Measurements from ENCODE around the gene TP53BP2. TPM values are rescaled to one million over a fixed set of nuclear protein-coding genes. Genes with fewer than 3 reads are reported as not detected.
"Not testable (repeated sequence)": the region's sequence is repeated elsewhere in the genome, so short reads cannot be mapped to it uniquely, and the experiment has no call there.

TP53BP2 gene
- total RNA-seq, 1 experiment from 2014 or later, result 22.3 TPM

DNA sequence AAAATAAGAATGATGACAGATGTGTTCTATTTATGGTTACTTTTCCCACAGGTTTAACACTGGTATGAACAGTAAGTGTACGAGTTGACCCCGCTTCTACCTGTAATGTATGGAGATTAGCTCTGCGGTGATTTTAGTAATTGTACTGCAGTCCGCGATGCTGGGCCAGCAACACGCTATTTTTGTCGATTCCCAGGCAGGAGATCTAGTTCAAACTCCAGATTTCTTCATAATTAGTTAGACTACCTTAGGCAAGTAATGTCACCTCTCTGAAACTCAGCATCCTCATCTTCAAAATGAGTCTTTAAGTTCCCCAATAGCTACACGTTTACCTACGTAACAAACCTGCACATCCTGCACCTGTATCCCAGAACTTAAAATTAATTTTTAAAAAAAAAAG is 21.5 kb downstream of the TP53BP2 start:
- no peak for DNase-seq
- Histone ChIP-seq H3K9me3 (no peaks in the 10 kb centered on the region), H3K27me3 (no peaks in the 10 kb centered on the region), H3K4me3 (no peak overlapping the region), H3K36me3 (no peaks in the 10 kb centered on the region; the same call in 1 of the 2 replicates)

DNA sequence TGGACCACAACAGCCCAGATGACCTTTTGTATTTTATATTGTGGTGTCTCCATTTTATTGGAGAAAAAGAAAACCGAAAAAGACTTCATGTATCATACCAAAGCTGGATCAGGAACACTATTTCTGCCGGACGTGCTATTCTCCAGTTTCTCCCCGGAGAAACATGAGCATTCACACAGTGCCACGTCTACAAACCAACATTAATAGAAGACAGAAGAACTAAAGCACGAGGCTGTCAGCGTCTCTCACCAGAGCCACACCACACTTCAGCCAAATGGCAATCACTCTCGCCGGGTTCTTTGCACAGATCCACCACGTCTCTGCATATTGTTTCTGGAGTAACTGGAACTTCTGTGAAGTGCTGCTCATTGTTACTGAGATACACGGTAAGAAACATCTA is 24.8 kb downstream of the TP53BP2 start:
- Histone ChIP-seq H3K4me3 (no peak overlapping the region), H3K36me3 (peaks cover 2% of the 10 kb centered on the region; the same call in 1 of the 2 replicates), H3K27me3 (no peaks in the 10 kb centered on the region), H3K9me3 (no peaks in the 10 kb centered on the region)
- no peak for DNase-seq

DNA sequence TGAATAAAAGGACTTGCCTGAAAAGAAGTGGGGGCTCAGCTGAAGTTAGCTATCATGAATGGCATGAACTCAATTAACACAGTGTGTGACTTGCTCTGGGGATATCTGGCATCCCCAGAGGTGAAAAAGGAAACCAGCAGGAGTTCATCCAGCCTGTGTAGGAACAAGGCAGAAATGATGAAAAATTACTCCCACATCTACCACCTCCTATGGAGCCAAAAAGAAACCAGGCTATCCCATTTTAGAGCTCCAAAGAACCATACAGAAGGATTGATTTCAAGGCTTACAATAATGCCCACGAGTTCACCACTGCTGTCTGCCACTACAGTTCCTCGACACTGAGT is 25.3 kb downstream of the TP53BP2 start:
- H3K4me3 ChIP-seq, result no peak overlapping the region
- no peaks in the 10 kb centered on the region for H3K9me3 ChIP-seq
- H3K27me3 ChIP-seq, result no peaks in the 10 kb centered on the region
- no peak for DNase-seq
- peaks cover 6% of the 10 kb centered on the region; the same call in 1 of the 2 replicates for H3K36me3 ChIP-seq

DNA sequence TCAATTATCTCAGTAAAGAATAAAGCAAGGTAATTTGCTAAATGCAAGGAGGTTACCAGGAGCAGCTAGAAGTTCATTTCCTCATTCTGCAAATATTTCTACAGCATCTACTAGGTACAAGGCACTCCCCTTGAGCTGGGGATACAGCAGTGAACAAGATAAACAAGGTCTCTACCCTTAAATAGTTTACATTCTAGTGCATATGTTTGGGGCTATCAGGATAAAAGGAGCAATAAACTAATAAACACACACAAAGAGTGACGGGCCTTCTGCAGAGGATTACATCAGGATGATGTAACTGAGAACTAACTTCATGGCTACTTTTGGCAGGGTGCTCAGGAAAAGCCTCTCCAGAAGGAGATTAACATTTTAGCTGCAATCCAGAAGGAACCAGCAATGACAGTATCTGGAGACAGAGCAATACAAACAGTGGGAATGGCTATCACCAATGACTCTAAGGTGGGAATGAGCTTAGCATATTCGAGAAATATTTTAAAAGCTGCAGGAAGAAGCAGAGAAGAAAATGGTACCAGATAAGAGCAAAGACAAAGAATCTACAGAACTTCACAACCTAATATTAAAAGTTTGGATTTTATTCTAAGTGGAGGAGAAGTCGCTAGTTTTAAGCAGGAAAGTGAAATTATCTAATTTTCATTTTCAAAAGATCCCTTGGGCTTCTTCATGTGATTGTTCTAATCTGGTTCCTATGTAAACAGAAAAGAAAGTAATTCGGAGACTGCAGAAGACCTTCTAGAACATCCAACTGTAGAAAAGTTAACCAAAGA is 25.8 kb downstream of the TP53BP2 start:
- H3K36me3 ChIP-seq, result peaks cover 6% of the 10 kb centered on the region; the same call in 1 of the 2 replicates
- H3K4me3 ChIP-seq, result no peak overlapping the region
- no peaks in the 10 kb centered on the region for H3K27me3 ChIP-seq
- peak; percentile 57 for DNase-seq
- no peaks in the 10 kb centered on the region for H3K9me3 ChIP-seq

DNA sequence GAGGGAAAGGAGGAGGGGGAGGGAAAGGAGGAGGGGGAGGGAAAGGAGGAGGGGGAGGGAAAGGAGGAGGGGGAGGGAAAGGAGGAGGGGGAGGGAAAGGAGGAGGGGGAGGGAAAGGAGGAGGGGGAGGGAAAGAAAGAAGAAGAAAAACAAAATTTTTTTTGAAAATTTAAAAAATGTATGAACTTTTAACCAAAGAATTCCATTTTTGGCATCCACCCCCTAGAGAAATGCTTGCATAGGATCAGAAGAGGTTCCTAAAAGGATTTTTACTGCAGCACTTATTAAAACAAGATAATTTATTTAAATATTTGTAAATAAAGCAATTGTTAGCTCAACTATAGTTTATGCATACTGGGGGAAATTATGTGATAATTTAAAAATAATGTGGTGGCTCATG is 28.5 kb downstream of the TP53BP2 start:
- H3K9me3 ChIP-seq, H3K4me3 ChIP-seq, DNase-seq, H3K27me3 ChIP-seq: not testable (repeated sequence)
- peaks cover 10% of the 10 kb centered on the region; the same call in 1 of the 2 replicates for H3K36me3 ChIP-seq

DNA sequence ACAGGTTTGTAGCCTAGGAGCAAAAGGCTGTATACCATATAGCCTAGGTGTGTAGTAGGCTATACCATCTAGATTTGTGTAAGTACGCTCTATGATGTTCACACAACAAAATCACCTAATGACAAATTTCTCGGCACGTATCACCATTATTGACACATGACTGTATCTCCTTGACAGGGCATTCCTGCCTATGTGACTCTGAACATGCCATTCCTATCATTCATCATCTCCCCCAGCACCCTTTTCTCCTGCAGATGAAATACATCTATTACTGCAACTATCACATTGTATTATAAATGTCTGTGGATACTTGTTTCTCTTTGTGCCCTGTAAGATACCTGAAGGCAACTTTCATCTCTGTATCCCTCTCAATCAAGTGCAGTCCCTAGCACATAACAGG is 29.9 kb downstream of the TP53BP2 start:
- H3K9me3 ChIP-seq, result no peaks in the 10 kb centered on the region
- H3K36me3 ChIP-seq, result peaks cover 10% of the 10 kb centered on the region; the same call in 1 of the 2 replicates
- DNase-seq, result no peak
- no peak overlapping the region for H3K4me3 ChIP-seq
- no peaks in the 10 kb centered on the region for H3K27me3 ChIP-seq

DNA sequence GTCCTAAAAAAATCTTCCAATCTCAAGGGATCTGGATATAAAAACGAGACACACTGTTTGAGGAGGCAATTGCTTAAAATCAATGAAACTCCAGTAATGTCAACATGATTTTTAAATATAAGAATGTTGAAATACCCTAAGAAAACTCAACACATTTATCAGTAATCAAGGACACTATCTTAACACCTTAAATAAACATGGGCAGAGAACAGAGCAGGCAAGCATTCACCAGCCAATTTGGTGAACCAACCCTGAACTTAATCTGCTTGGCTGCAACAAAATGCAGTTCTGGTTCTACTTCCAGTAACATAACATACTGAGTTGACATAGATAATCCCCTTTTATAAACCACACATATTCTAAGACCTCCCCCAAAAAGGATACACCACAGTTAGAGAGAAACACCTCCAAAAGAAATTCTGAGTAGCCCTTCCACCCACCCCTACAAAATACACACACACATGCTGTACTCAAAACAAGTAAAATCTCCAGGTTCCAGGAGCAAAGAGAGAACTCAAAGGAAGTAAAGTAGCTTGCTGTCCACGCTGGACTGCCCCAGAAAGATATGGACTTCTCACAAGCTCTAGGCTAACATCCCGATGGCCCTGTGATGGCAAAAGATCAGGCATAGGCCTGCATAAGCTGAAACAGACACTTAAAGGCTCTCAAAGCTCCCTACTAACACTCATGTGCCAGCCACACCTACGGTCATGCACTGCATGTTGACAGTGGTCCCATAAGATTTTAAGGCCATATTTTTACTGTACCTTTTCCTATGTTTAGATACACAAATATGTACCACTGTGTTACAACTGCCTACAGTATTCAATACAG is 30.5 kb downstream of the TP53BP2 start:
- Histone ChIP-seq H3K9me3 (no peaks in the 10 kb centered on the region), H3K36me3 (peaks cover 10% of the 10 kb centered on the region; the same call in 1 of the 2 replicates)
- no peak for DNase-seq

DNA sequence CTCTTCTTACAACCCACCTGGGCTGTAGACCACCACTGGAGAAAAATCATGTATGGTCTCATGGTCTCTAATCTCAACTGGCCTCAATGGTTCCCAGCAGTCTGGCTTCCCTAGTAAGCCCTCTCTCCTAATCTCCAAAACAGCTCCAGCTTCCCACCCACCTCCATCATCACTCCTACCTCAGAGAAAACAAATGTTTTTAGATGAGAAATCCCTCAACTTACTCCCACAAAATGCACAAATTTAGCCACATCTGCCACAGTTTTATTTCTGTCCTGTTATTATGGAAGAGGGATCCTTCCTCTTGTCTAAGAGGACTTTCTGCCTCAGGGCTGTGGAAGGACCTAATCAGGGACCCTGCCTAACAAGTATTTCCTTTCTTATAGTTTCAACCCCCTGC is 32.1 kb downstream of the TP53BP2 start:
- no peak overlapping the region for H3K4me3 ChIP-seq
- H3K36me3 ChIP-seq, result peaks cover 10% of the 10 kb centered on the region
- H3K9me3 ChIP-seq, result no peaks in the 10 kb centered on the region
- no peaks in the 10 kb centered on the region for H3K27me3 ChIP-seq
- DNase-seq, result no peak

More for the DNA sequence above, 30.5 kb downstream of the TP53BP2 start:
- no peak overlapping the region for H3K4me3 ChIP-seq
- no peaks in the 10 kb centered on the region for H3K27me3 ChIP-seq

DNA sequence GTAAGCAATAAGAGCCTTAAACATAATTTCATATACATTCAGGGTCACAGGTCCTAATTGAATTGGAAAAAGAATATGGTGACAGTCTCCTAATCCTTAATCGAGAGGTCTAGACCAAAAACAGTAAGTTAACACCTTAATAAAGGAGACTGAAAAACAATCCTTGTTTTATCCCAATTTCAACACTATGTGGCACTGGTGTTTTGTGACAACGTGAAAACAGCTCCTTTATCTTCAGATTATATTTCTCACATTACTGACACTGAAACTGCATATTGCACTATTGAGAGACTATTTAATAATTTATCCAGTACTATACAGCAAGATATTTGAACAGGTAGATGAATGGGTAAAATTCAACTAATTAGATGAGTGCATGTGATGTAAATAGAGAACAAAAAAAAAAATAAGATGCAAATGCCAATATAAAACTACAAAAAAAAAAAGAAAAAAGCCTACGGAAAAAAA is 34.1 kb downstream of the TP53BP2 start:
- peaks cover 21% of the 10 kb centered on the region for H3K36me3 ChIP-seq
- H3K27me3 ChIP-seq, result no peaks in the 10 kb centered on the region
- DNase-seq, result no peak
- H3K4me3 ChIP-seq, result no peak overlapping the region
- H3K9me3 ChIP-seq, result 0 out of 2 replicates have a peak, but pooled peaks cover 1% of the 10 kb centered on the region

DNA sequence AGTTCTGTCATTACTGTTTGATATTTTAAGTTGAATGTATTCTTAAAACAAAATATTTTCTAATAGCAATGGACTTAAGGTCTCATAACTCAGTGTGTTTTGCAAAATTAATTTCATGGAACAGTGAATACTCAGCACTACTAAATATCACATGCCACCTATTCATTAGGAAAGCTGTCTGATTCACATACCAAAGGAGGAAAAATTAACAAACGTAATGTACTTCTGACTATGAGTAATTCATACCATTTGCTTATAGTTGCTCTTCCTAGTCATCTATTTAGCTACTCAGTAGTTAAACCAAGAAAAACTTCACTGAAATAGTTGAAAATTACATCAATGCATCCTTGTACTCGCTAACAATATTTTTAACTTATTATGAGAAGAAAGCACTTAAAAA is 35.2 kb downstream of the TP53BP2 start:
- Histone ChIP-seq H3K36me3 (peaks cover 17% of the 10 kb centered on the region), H3K9me3 (0 out of 2 replicates have a peak, but pooled peaks cover 1% of the 10 kb centered on the region), H3K27me3 (no peaks in the 10 kb centered on the region), H3K4me3 (no peak overlapping the region)
- no peak for DNase-seq

DNA sequence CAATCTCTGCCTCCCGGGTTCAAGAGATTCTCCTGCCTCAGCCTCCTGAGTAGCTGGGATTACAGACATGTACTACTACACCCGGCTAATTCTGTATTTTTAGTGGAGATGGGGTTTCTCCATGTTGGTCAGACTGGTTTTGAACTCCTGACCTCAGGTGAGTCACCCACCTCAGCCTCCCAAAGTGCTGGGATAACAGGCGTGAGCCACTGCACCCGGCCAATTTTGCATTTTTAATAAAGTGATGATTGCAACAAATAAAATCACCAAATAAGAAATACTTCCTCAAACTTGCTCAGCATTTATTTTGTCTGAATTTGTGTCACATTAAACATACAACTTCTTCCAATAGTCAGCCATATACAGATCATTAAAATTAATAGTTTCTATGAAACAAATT is 35.8 kb downstream of the TP53BP2 start:
- not testable (repeated sequence) for H3K4me3 ChIP-seq, H3K27me3 ChIP-seq, DNase-seq, H3K9me3 ChIP-seq
- H3K36me3 ChIP-seq, result peaks cover 20% of the 10 kb centered on the region

DNA sequence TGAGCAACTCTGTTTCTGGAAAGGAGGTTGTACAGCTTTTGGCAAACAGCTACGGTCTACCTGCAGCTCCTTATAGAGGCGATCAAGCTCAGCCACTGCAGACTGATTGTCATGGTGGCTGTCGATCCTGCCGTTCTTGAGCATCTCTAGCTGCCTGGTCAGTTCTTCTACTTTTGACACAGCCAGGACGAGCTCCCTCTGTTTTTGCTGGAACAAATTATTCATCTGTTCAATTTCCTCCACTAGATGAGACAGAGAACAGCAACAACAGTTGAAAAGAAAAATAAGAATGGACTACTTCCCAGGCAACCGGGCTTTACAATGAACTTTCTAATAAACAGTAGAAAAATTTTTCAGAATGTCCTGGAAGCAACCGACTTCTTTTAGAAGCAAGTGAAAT is 42.5 kb downstream of the TP53BP2 start:
- Histone ChIP-seq H3K9me3 (0 out of 2 replicates have a peak, but pooled peaks cover 1% of the 10 kb centered on the region), H3K36me3 (peaks cover 46% of the 10 kb centered on the region), H3K27me3 (no peaks in the 10 kb centered on the region), H3K4me3 (no peak overlapping the region)
- no peak for DNase-seq

DNA sequence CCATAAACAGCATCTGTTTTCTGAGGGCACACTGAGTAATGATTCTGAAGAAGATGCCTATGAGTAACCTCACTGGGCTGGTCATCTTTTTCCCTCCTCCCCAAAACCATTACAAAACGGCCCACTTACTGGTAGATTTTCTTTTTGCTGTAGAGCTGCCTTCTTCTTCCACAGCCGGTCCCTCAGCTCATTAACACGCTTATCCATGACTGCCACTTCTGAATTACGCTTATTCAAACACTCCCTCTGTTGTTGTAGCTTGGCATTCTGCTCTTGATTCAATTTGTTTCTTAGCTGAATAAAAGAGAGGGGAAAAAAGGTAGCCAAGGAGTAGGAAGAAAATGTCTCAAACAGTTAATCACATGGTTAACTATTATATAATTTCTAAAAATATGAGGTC is 43.1 kb downstream of the TP53BP2 start:
- H3K9me3 ChIP-seq, result no peaks in the 10 kb centered on the region
- H3K27me3 ChIP-seq, result no peaks in the 10 kb centered on the region
- peaks cover 48% of the 10 kb centered on the region for H3K36me3 ChIP-seq
- no peak overlapping the region for H3K4me3 ChIP-seq
- DNase-seq, result no peak

DNA sequence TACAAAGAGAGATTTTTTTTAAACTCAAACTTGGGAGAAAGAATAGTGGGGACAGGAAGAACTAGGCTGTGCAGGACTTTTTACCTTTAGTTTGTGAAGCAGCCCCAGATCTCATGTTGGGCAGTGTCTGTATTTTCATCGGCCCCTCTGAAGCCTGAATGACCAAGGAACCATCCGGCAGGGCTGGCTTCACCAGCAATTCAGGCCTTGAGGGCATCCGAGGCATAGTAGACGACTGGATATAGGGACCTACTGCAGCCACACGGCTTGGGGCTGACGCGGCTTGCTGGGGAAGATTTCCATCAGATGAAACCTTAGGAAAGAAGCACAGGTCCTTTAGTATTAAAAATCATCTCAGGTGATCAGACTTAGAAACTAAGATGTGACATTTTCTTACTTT is 43.7 kb downstream of the TP53BP2 start:
- Histone ChIP-seq H3K36me3 (peaks cover 44% of the 10 kb centered on the region), H3K9me3 (no peaks in the 10 kb centered on the region), H3K4me3 (no peak overlapping the region), H3K27me3 (no peaks in the 10 kb centered on the region)
- DNase-seq, result no peak

DNA sequence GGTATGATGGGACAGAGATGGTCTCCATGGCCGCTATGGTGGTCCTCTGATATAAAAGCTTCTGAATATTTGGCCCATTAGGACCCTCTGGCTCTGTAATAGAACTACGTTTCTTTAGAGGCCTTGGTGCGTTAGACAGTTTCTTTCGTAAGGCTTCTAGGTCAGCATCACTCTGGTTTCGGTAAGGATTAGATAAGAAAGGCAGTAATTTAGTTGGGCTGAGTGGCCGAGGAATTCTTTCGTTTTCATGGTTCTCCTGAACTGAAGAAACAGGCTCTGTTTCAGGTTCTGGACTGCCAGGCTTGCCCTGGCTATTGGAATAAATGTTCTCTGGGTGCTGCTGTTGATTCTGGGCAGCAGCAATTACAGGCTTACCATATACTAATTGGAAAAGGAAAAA is 49.5 kb downstream of the TP53BP2 start:
- Histone ChIP-seq H3K27me3 (no peaks in the 10 kb centered on the region), H3K9me3 (no peaks in the 10 kb centered on the region), H3K36me3 (peaks cover 30% of the 10 kb centered on the region), H3K4me3 (no peak overlapping the region)
- DNase-seq, result no peak

DNA sequence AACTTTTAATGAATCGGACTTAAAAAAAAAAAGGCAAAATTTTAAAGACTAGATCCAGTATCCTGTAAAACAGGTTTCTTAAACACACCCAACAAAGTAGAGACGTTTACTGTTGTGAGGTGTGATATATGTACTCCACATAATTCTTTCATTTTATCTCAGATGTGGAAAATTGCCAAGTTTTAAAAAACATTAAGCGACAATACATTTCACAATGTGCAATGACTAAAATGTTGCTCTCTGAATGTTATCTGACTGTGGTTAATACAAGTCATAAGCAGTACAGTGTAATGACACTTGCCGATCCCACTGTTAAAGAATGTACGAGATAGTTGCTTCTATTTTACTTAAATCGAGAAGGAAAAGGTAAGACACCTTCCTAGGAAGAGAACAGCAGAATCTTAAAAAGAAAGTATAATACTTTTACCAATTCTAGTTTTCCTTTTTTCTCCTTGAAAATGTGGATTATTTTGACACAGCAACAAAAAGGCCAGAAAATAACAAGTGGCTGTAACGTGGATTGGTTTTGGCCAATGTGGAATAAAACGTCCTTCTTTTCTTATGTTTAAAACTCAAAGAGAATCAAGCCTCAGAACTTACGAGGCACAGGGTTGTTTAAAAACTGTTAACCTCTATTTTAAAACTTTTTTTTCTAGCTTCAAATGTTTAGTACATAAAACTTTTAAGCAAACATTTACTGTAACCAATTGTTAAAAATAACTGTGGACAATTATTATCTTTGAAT is 51.4 kb downstream of the TP53BP2 start:
- DNase-seq, result no peak
- H3K4me3 ChIP-seq, result no peak overlapping the region
- H3K36me3 ChIP-seq, result peaks cover 23% of the 10 kb centered on the region

DNA sequence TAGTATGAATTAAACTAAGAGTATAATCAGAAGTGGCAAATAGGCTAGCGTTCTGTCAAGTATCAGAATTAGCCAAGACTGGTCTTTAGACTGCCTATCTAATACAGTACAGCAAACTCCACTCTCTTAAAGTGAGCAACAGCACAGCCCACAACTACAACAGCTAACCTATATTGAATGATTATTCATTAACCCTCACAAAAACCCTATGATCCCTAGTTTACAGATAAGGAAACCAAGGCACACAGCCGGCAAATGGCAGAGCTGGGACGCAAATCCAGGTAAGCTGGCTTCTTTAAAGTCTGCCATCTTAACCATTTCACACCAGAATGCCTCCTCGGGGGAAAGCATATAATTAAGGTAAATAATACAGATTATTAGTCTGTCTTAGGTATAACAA is 52.0 kb downstream of the TP53BP2 start:
- Histone ChIP-seq H3K4me3 (no peak overlapping the region), H3K27me3 (no peaks in the 10 kb centered on the region), H3K36me3 (peaks cover 25% of the 10 kb centered on the region), H3K9me3 (no peaks in the 10 kb centered on the region)
- DNase-seq, result no peak

More for the DNA sequence above, 51.4 kb downstream of the TP53BP2 start:
- Histone ChIP-seq H3K27me3 (no peaks in the 10 kb centered on the region), H3K9me3 (no peaks in the 10 kb centered on the region)
